Vagina (tissue), 2 donors: ENCODE measurements around the gene UTP18. TPM values are rescaled to one million over a fixed set of nuclear protein-coding genes. Genes with fewer than 3 reads are reported as not detected.

Experiments
- DNase-seq, 2 donors: peaks; one replicate each; pipeline ENCODE4 v3.0.0-alpha.2; 2017; ENCODE audit errors: extremely low spot score in 2 of 2
- H3K27ac ChIP-seq: fragments of 200-600 bp; sonication (generic); one replicate; pipeline ENCODE4 v1.5.1; 2019
- H3K27me3 ChIP-seq: fragments of 200-600 bp; sonication (generic); one replicate; pipeline ENCODE4 v1.5.1; 2019
- H3K36me3 ChIP-seq, 2 donors: fragments of 200-600 bp; sonication (generic); one replicate each; pipeline ENCODE4 v1.5.1; 2017 to 2019
- H3K4me1 ChIP-seq: fragments of 200-600 bp; sonication (generic); one replicate; pipeline ENCODE4 v1.5.1; 2019
- H3K4me3 ChIP-seq, 2 donors: fragments of 200-600 bp; sonication (generic); 1 replicate in 1 of 2; 2 replicates in 1 of 2; pipeline ENCODE4 v1.5.1; 2016 to 2019
- H3K9me3 ChIP-seq: fragments of 200-600 bp; sonication (generic); one replicate; pipeline ENCODE4 v1.5.1; 2019
- POLR2A ChIP-seq, 2 donors: fragments of 450-650 bp; IDR thresholded peaks; one replicate each; pipeline ENCODE4 v1.6.1; 2017; ENCODE audit warnings: antibody characterized with exemption in 2 of 2, mild to moderate bottlenecking in 2 of 2, moderate library complexity in 2 of 2
- POLR2AphosphoS5 ChIP-seq, 2 donors: sonication (generic); formaldehyde crosslinking; IDR thresholded peaks; one replicate each; pipeline ENCODE4 v1.9.0; 2017; ENCODE audit warnings: antibody characterized with exemption in 2 of 2, mild to moderate bottlenecking in 2 of 2, low read depth in 1 of 2; ENCODE audit not compliant: insufficient read depth in 1 of 2
- intact Hi-C: fragments of 100-400 bp; cut with DNase I; formaldehyde crosslinking; loops from one replicate; pipeline ENCODE4 v1.15.1; 2023
- total RNA-seq: library from RNA; depleted of rRNA; stranded (reverse); fragments of >200 nt; gene quantifications from one replicate; pipeline ENCODE4 v1.2.3, GENCODE V29; 2016
- TF ChIP-seq, protein P1 (sequence below), 3 experiments: fragments of 450-650 bp in 2 of 3; fragments of 200-600 bp in 1 of 3; sonication (generic) in 1 of 3; IDR thresholded peaks; one replicate each; pipeline ENCODE4 v1.5.1; 2017 to 2019; ENCODE audit warnings: antibody characterized with exemption in 3 of 3, mild to moderate bottlenecking in 2 of 3, moderate library complexity in 2 of 3

UTP18 gene
- total RNA-seq, 1 donor from 2014 or later: 25.3 TPM

DNA sequence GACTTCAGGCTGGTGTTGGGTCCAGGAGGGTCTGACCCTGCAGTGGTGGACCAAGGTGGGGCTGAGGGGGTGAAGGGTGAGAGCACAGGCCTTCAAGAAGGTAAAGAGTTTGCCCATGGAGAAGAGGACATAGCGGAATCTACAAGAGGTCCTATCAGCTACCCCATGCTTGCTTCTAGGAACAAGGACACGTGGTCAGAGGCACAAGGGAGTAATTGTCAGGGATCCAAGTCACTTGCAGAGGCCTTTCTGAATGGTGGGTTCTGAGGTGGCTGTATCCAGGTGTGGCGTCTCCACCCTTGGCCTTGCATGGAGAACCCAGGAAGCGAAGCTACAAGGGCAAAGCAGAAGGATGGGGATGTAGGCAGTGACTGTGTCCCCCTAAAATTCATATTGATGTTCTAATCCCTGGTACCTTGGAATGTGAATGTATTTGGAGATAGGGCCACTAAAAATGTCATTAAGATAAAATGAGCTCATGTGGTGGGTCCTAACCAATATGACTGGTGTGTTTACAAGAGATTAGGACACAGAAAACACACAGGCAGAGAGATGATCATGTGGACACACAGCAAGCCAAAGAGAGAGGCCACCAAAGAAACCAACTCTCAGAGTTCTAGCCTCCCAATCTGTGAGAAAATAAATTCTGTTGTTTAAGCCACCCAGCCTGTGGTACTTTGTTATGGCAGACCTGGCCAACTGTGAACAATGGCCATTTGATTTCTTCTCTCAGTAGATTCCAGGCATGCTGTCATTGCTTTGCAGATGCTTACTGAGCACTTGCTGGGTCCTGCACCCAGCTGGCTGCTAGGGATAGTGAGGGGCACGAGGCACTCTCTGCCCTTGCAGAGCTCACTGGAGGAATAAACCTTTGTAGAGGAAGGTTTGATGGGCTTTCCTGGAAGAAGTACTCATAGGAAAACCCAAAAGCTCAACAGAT is 75.8 kb downstream of the UTP18 start:
- H3K36me3 ChIP-seq: no peaks in the 10 kb centered on the region
- DNase-seq: no peak
- H3K27ac ChIP-seq: no peak overlapping the region
- no peak for TF ChIP-seq POLR2A (IDR thresholded peaks at IDR 0.05)
- no peaks in the 10 kb centered on the region for H3K9me3 ChIP-seq
- no peaks in the 10 kb centered on the region for H3K4me1 ChIP-seq
- no peaks in the 10 kb centered on the region for H3K27me3 ChIP-seq
- intact Hi-C loops: no loop called here
- H3K4me3 ChIP-seq: no peak overlapping the region

DNA sequence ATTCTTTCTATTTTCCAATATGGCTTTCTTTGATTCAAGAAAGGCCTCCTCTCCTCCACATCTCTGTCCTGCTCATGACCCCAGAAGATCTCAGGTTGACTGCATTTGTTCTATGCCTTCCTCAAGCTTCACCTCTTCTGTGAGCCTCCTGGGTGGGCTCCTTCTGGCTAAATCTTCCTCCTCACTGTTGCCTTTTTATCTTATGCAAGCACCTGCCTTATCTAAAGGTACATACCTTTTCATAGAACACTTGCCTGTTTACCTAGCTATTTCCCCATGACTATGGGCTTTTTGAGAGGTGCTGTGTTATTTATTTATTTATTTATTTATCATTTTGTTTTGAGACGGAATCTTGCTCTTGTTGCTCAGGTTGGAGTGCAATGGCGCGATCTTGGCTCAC is 81.1 kb downstream of the UTP18 start:
- Histone ChIP-seq H3K36me3 (no peaks in the 10 kb centered on the region), H3K9me3 (no peaks in the 10 kb centered on the region), H3K4me3 (no peak overlapping the region), H3K27me3 (no peaks in the 10 kb centered on the region), H3K27ac (no peak overlapping the region), H3K4me1 (no peaks in the 10 kb centered on the region)
- DNase-seq: no peak
- TF ChIP-seq POLR2A (IDR thresholded peaks at IDR 0.05): no peak
- TF ChIP-seq, protein P1, sequence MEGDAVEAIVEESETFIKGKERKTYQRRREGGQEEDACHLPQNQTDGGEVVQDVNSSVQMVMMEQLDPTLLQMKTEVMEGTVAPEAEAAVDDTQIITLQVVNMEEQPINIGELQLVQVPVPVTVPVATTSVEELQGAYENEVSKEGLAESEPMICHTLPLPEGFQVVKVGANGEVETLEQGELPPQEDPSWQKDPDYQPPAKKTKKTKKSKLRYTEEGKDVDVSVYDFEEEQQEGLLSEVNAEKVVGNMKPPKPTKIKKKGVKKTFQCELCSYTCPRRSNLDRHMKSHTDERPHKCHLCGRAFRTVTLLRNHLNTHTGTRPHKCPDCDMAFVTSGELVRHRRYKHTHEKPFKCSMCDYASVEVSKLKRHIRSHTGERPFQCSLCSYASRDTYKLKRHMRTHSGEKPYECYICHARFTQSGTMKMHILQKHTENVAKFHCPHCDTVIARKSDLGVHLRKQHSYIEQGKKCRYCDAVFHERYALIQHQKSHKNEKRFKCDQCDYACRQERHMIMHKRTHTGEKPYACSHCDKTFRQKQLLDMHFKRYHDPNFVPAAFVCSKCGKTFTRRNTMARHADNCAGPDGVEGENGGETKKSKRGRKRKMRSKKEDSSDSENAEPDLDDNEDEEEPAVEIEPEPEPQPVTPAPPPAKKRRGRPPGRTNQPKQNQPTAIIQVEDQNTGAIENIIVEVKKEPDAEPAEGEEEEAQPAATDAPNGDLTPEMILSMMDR (IDR thresholded peaks at IDR 0.05): no peak
- no peak for TF ChIP-seq POLR2AphosphoS5 (IDR thresholded peaks at IDR 0.05; ENCODE audit: insufficient read depth in 1 of 2, low read depth in 1 of 2)
- intact Hi-C loops: no loop called here

DNA sequence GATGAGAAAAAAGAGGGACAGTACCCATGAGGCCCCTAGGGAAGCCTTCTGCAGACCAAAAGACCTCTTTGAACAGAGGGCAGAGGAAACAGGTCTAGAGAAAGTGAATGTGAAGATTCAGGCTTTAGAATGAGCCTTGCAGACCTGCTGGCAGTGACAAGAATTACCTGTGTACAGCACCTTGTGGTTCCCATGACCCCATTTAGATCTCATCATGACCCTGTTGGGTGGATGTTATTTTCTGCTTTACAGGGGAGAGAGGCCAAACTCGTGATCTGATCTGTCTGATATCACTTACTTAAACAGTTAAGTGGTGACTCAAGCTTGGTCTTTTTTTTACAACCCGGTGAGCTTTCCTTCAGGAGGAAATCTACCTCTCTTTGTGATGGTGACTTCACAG is 81.9 kb downstream of the UTP18 start:
- H3K36me3 ChIP-seq: no peaks in the 10 kb centered on the region
- H3K27me3 ChIP-seq: no peaks in the 10 kb centered on the region
- H3K9me3 ChIP-seq: no peaks in the 10 kb centered on the region
- no peak for TF ChIP-seq POLR2A (IDR thresholded peaks at IDR 0.05)
- TF ChIP-seq POLR2AphosphoS5 (IDR thresholded peaks at IDR 0.05; ENCODE audit: insufficient read depth in 1 of 2, low read depth in 1 of 2): no peak
- TF ChIP-seq, protein P1 (IDR thresholded peaks at IDR 0.05): no peak
- H3K4me3 ChIP-seq: no peak overlapping the region
- H3K4me1 ChIP-seq: no peaks in the 10 kb centered on the region
- no peak for DNase-seq
- no peak overlapping the region for H3K27ac ChIP-seq
- intact Hi-C loops: no loop called here

DNA sequence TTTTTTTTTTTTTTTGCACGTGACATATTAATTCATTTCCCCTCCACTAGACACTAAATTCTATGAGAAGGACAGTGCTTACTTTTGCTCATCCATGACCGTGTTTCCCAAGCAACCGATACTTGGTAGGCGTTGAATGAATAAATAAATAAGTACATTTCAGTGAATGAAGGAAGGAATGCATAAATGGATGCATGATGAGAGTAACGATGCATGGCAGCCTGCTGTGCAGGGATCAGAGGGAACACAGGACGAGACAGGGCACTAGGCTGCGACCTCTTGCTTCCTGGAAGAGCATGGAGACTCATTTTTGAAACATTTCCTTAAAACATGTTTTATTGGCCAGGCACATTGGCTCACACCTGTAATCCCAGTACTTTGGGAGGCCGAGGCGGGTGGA is 84.2 kb downstream of the UTP18 start:
- Histone ChIP-seq H3K27me3 (no peaks in the 10 kb centered on the region), H3K27ac (no peak overlapping the region), H3K4me3 (no peak overlapping the region), H3K36me3 (no peaks in the 10 kb centered on the region), H3K9me3 (no peaks in the 10 kb centered on the region), H3K4me1 (no peaks in the 10 kb centered on the region)
- intact Hi-C loops: no loop called here
- no peak for DNase-seq
- TF ChIP-seq POLR2AphosphoS5 (IDR thresholded peaks at IDR 0.05; ENCODE audit: insufficient read depth in 1 of 2, low read depth in 1 of 2) (no peak), POLR2A (IDR thresholded peaks at IDR 0.05) (no peak)
- TF ChIP-seq, protein P1 (IDR thresholded peaks at IDR 0.05): no peak

DNA sequence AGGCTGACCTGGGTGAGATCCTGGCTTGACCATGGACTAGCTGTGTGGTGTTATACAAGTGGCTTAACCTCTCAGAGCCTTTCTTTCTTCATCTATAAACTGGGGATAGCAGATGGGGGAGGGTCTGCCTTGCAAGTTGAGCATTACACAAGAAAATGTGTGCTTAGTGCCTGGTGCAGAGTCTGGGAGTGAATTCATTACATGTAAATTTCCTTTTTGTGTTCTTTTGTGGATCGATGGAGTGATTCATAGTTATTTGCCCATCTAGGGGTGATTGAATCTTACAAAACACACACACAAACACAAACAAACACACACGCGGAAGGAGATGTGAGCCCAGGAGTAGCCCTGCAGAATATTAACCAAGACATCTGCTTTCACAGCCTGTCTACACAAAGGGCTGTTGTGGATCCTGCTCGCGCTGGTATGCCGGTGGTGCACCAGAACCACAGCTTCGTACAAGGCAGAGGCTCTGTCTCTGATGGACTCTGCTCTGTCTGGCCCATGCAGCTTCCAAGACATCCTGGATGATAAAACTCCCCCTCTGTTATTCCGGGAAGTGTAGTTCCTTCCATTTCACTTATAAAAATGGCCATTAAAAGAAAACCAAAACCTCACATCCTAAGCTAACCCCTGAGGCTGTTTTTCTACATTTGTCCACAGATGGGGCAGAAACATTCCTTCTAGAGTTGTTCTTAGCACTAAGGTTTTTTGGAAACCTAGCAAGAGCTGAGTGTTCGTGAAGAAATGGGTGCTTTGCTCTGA is 86.1 kb downstream of the UTP18 start:
- no peak for DNase-seq
- no peak for TF ChIP-seq POLR2A (IDR thresholded peaks at IDR 0.05)
- TF ChIP-seq, protein P1 (IDR thresholded peaks at IDR 0.05): no peak
- Histone ChIP-seq H3K27ac (no peak overlapping the region), H3K9me3 (no peaks in the 10 kb centered on the region), H3K27me3 (no peaks in the 10 kb centered on the region), H3K4me3 (no peak overlapping the region), H3K36me3 (no peaks in the 10 kb centered on the region), H3K4me1 (peaks cover under 1% of the 10 kb centered on the region)
- intact Hi-C loops: no loop called here

Other genes starting within 250 kb of the UTP18 start
- gene SPAG9, start 139.7 kb upstream of the UTP18 start, total RNA-seq: 92.6 TPM
- 50.8 TPM for gene NME1, start 107.0 kb upstream of the UTP18 start, total RNA-seq
- gene NME2, start 94.1 kb upstream of the UTP18 start, total RNA-seq: 468 TPM
- 20.1 TPM for gene MBTD1, start 497 bp upstream of the UTP18 start, total RNA-seq